Measurements from ENCODE around the gene DLG4.

DNA sequence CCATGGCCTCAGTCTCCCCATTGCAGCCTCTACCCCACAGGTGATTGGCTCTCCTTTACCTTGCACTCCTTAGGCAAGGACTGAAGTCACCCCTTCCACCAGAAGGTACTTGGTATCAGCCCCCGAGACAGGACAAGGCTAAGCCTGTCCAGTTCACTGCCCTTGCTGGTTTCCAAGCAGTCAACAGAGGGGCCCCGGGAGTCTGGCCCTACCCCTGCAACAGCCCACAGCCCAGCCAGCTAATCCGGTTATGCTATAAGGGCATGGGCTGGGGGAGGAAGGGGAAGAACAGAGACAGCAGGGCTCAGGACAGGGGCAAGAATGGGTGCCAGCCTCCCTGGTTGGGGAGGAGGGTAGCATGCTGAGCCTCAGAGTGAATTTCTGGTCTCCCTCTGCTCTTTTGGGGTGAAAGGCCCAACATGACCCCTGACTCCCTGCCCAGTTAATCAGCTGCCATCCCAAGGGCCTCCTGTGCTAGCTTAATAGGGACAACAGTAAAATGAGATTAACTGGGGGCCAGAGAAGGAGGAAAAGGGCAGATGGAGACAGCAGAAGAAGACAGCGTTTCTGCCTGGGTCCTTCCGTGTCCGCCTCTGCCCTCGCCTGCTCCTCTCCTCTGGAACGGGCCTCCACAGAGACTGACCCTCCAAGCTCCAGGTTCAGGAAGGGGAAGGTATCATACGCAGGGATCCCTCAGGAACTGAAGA, 10.7 kb downstream of the DLG4 start:
- TF ChIP-seq, protein P1, sequence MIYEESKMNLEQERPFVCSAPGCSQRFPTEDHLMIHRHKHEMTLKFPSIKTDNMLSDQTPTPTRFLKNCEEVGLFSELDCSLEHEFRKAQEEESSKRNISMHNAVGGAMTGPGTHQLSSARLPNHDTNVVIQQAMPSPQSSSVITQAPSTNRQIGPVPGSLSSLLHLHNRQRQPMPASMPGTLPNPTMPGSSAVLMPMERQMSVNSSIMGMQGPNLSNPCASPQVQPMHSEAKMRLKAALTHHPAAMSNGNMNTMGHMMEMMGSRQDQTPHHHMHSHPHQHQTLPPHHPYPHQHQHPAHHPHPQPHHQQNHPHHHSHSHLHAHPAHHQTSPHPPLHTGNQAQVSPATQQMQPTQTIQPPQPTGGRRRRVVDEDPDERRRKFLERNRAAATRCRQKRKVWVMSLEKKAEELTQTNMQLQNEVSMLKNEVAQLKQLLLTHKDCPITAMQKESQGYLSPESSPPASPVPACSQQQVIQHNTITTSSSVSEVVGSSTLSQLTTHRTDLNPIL (CRISPR knock-in tag; IDR thresholded peaks at IDR 0.05; ENCODE audit: low read depth) = no peak
- no peak for TF ChIP-seq ARNTL (CRISPR knock-in tag; IDR thresholded peaks at IDR 0.05; ENCODE audit: borderline replicate concordance, low read depth)
- no peak for TF ChIP-seq OSR1 (CRISPR knock-in tag; IDR thresholded peaks at IDR 0.05)
